Stimulated activated CD8-positive, alpha-beta memory T cell treated with anti-CD3 and anti-CD28 coated beads, Interleukin-15, amount 100 ng/mL, for 24 hours (primary cell): ENCODE measurements around the gene STYXL2.

ENCODE experiments used
- DNase-seq: peaks from one replicate; pipeline ENCODE4 v3.0.0-alpha.2; 2020; ENCODE audit warnings: low read depth

STYXL2 gene

GRCh38 chr1:167136806-167137205 lies 42.9 kb downstream of the STYXL2 start:
- no peak for DNase-seq

- DNase-seq, result no peak
These were observed 43.5 kb downstream of the STYXL2 start for GRCh38 chr1:167137332-167137781.

GRCh38 chr1:167137793-167138510 lies 44.1 kb downstream of the STYXL2 start:
- DNase-seq, result no peak

- no peak for DNase-seq
These were observed 44.8 kb downstream of the STYXL2 start for GRCh38 chr1:167138703-167139102.

GRCh38 chr1:167141963-167142362 lies 48.1 kb downstream of the STYXL2 start:
- no peak for DNase-seq
